Left ventricle myocardium inferior (tissue), 1 donor: ENCODE measurements around the gene CLEC4G. TPM values are rescaled to one million over a fixed set of nuclear protein-coding genes. Genes with fewer than 3 reads are reported as not detected.

Source experiments
- DNase-seq: peaks from one replicate; pipeline ENCODE4 v3.0.0-alpha.2; 2020
- H3K27ac ChIP-seq: fragments of 200-600 bp; replicated peaks from 2 replicates; pipeline ENCODE4 v1.8.0; 2021
- H3K27me3 ChIP-seq: fragments of 200-600 bp; 2 replicates; pipeline ENCODE4 v1.8.0; 2021; ENCODE audit warnings: low read depth
- H3K36me3 ChIP-seq: fragments of 200-600 bp; 2 replicates; pipeline ENCODE4 v1.8.0; 2021
- H3K4me1 ChIP-seq: fragments of 200-600 bp; 2 replicates; pipeline ENCODE4 v1.8.0; 2021
- H3K4me3 ChIP-seq: fragments of 200-600 bp; 2 replicates; pipeline ENCODE4 v1.8.0; 2021; ENCODE audit warnings: mild to moderate bottlenecking, moderate library complexity
- H3K9me3 ChIP-seq: fragments of 200-600 bp; replicated peaks from 2 replicates; pipeline ENCODE4 v1.8.0; 2021
- intact Hi-C: fragments of 100-400 bp; cut with micrococcal nuclease; formaldehyde crosslinking; loops from one replicate; pipeline ENCODE4 v1.11.0; 2022
- total RNA-seq: library from RNA; stranded (reverse); fragmentation: NEBNext Ultra II Directional; extraction: Animal tissue kit (Norgen Biotek cat#: 25700); gene quantifications from one replicate; pipeline ENCODE4 v1.2.1, GENCODE V29; 2021
- TF ChIP-seq, protein P1 (sequence below): fragments of 200-600 bp; IDR thresholded peaks from 2 replicates; pipeline ENCODE4 v1.8.0; 2021; ENCODE audit warnings: antibody characterized with exemption, mild to moderate bottlenecking, borderline replicate concordance
- donor health status: DM: no; HTN: yes; CAD: no; lungs with severe emphysema.

Gene CLEC4G
- total RNA-seq, 1 donor from 2014 or later = 0.71 TPM

GRCh38 chr19:7725791-7726190 is 6.1 kb downstream of the CLEC4G start:
- intact Hi-C loops = no loop called here
- Histone ChIP-seq H3K4me3 (no peak overlapping the region), H3K36me3 (no peaks in the 10 kb centered on the region), H3K27me3 (peaks cover 88% of the 10 kb centered on the region), H3K4me1 (no peaks in the 10 kb centered on the region), H3K9me3 (no peaks in the 10 kb centered on the region), H3K27ac (no peak overlapping the region)
- TF ChIP-seq, protein P1, sequence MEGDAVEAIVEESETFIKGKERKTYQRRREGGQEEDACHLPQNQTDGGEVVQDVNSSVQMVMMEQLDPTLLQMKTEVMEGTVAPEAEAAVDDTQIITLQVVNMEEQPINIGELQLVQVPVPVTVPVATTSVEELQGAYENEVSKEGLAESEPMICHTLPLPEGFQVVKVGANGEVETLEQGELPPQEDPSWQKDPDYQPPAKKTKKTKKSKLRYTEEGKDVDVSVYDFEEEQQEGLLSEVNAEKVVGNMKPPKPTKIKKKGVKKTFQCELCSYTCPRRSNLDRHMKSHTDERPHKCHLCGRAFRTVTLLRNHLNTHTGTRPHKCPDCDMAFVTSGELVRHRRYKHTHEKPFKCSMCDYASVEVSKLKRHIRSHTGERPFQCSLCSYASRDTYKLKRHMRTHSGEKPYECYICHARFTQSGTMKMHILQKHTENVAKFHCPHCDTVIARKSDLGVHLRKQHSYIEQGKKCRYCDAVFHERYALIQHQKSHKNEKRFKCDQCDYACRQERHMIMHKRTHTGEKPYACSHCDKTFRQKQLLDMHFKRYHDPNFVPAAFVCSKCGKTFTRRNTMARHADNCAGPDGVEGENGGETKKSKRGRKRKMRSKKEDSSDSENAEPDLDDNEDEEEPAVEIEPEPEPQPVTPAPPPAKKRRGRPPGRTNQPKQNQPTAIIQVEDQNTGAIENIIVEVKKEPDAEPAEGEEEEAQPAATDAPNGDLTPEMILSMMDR = no peak
- DNase-seq = no peak

DNA sequence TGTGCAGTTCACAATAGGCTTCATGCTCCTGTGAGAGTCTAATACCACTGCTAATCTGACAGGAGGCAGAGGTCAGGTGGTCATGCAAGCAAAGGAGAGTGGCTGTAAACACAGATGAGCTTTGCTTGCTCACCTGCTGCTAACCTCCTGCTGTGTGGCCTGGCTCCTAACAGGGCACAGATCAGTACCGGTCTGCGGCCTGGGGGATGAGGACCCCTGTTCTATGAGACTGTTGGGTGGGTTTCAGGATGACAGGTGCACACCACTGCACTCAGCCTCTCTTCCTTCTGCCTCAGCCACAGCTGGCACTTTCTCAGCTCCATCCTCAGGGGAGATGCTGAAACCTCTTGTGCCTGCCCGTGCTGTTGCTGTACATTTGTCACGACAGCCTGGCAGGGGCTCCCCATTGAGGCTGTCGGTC is 9.7 kb downstream of the CLEC4G start:
- DNase-seq = no peak
- intact Hi-C loops = no loop called here
- no peak overlapping the region for H3K4me3 ChIP-seq
- TF ChIP-seq, protein P1 = no peak
- no peaks in the 10 kb centered on the region for H3K36me3 ChIP-seq
- H3K4me1 ChIP-seq = no peaks in the 10 kb centered on the region
- H3K27ac ChIP-seq = no peak overlapping the region
- H3K9me3 ChIP-seq = peaks cover 5% of the 10 kb centered on the region
- H3K27me3 ChIP-seq = peaks cover 87% of the 10 kb centered on the region

DNA sequence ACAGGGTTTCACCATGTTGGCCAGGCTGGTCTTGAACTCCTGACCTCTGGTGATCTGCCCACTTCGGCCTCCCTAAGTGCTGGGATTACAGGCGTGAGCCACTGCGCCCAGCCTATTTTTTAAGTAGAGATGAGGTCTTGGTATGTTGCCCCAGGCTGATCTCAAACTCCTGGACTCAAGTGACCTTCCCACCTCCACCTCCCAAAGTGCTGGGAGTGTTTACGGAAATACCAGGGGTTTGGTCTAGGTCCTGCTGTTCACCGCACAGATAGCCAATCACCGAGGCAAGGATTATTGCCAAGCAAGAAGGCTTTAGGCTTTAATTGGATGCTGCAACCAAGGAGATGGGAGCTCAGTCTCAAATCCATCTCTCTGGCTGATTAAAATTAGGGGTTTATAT is 11.6 kb downstream of the CLEC4G start:
- intact Hi-C loops = no loop called here
- H3K9me3 ChIP-seq = peaks cover 16% of the 10 kb centered on the region
- H3K27ac ChIP-seq = no peak overlapping the region
- H3K4me3 ChIP-seq = no peak overlapping the region
- DNase-seq = no peak
- H3K27me3 ChIP-seq = peaks cover 69% of the 10 kb centered on the region
- no peaks in the 10 kb centered on the region for H3K4me1 ChIP-seq
- TF ChIP-seq, protein P1 = no peak
- H3K36me3 ChIP-seq = no peaks in the 10 kb centered on the region

- no peaks in the 10 kb centered on the region for H3K4me1 ChIP-seq
- H3K27me3 ChIP-seq = peaks cover 55% of the 10 kb centered on the region
Measured at GRCh38 chr19:7718668-7719067, 13.2 kb downstream of the CLEC4G start.

DNA sequence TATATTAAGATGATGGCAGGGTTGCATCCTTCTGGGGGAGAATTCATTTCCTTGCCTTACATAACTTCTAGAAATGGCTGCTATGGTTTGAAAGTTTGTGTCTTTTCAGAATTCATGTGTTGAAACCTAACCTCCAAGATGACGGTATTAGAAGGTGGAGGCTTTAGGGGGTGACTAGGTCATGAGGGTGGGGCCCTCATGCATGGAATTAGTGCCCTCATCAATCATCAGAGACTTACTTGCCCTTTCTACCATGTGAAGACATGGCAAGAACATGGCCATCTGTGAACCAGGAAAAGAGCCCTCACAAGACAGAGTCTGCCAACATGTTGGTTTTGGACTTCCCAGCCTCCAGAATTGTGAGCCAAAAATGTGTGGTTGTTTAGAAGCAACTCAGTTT is 15.1 kb downstream of the CLEC4G start:
- Histone ChIP-seq H3K4me1 (no peaks in the 10 kb centered on the region), H3K4me3 (no peak overlapping the region), H3K9me3 (peaks cover 16% of the 10 kb centered on the region), H3K27me3 (peaks cover 37% of the 10 kb centered on the region), H3K27ac (no peak overlapping the region), H3K36me3 (no peaks in the 10 kb centered on the region)
- TF ChIP-seq, protein P1 = no peak
- intact Hi-C loops = no loop called here
- DNase-seq = no peak

More at GRCh38 chr19:7718668-7719067, 13.2 kb downstream of the CLEC4G start:
- intact Hi-C loops = no loop called here
- Histone ChIP-seq H3K36me3 (no peaks in the 10 kb centered on the region), H3K4me3 (no peak overlapping the region), H3K9me3 (peaks cover 16% of the 10 kb centered on the region), H3K27ac (no peak overlapping the region)
- TF ChIP-seq, protein P1 = no peak
- DNase-seq = no peak
